Adrenal gland (tissue), 5 donors: ENCODE data around the gene KCNMB2.

Experiments used
- POLR2A ChIP-seq, 2 donors: fragments of 450-650 bp; IDR thresholded peaks; one replicate each; pipeline ENCODE4 v1.6.1; 2017; ENCODE audit warnings: antibody characterized with exemption in 2 of 2, mild to moderate bottlenecking in 2 of 2, moderate library complexity in 1 of 2
- TF ChIP-seq, protein P1 (sequence below), 6 experiments: fragments of 450-650 bp in 4 of 6; fragments of 200-600 bp in 2 of 6; sonication (generic) in 1 of 6; IDR thresholded peaks; 1 replicate in 5 of 6; 2 replicates in 1 of 6; pipeline versions ENCODE4 v1.5.1 to v1.8.0; 2016 to 2021; ENCODE audit warnings: antibody characterized with exemption in 6 of 6, mild to moderate bottlenecking in 2 of 6, moderate library complexity in 1 of 6
- donor health status: DM: no; HTN: no; CAD: no.

DNA sequence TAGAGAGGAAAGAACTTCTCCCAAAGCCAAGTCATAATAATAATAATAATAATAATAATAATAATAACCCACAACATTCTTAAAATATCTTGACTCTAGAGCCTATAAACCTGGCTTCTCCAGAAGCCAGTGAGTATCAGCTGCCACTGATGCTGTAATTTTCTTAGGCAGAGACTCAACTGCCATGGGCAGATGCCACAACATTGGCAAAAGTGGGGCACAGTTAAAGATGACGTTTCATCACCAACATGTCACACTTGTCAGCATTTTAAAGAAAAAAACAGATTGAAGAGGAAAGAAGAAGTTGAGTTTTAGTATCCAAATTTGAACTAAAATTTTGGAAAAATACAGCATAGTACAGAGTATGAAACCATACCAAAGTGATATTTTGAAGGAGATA is 270.4 kb downstream of the KCNMB2 start:
- TF ChIP-seq POLR2A (IDR thresholded peaks at IDR 0.05), result no peak
- TF ChIP-seq, protein P1, sequence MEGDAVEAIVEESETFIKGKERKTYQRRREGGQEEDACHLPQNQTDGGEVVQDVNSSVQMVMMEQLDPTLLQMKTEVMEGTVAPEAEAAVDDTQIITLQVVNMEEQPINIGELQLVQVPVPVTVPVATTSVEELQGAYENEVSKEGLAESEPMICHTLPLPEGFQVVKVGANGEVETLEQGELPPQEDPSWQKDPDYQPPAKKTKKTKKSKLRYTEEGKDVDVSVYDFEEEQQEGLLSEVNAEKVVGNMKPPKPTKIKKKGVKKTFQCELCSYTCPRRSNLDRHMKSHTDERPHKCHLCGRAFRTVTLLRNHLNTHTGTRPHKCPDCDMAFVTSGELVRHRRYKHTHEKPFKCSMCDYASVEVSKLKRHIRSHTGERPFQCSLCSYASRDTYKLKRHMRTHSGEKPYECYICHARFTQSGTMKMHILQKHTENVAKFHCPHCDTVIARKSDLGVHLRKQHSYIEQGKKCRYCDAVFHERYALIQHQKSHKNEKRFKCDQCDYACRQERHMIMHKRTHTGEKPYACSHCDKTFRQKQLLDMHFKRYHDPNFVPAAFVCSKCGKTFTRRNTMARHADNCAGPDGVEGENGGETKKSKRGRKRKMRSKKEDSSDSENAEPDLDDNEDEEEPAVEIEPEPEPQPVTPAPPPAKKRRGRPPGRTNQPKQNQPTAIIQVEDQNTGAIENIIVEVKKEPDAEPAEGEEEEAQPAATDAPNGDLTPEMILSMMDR (IDR thresholded peaks at IDR 0.05), result no peak
